ENCODE results near the gene PCCA. TPM values are rescaled to one million over a fixed set of nuclear protein-coding genes. Genes with fewer than 3 reads are reported as not detected.
A peak's percentile ranks its signal among the peaks of the same experiment; 100 is the strongest.

Gene PCCA
- polyA plus RNA-seq, 3 donors from 2014 or later, result 7.9 to 14.0 (median 11.4) TPM

DNA sequence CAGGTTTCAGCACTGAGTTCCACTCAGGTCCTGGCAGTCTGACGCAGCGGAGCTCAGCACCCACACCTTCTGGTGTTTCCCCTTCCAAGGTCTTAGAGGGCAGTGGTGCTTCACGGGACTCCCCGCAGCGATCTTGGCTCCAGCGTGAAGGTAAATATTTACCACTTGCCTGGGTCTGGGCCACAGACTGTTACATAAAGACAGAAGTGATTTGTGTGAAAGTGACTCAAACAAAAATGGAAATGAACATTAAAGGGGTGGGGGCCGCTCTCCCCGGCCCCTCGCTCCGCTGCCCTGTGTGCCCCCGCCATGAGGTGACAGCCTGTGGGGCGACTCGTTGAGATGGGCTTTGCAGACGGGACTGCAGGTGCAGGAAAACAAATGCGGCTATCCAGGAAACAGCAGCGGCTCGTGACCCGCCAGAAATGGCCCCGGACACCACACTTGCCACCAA is 444.7 kb downstream of the PCCA start:
- Mint-ChIP-seq H3K4me3 (no peak overlapping the region), H3K36me3 (peaks cover 23 to 31% (median 26%) of the 10 kb centered on the region in 3 donors), H3K4me1 (peaks cover under 1 to 2% of the 10 kb centered on the region in 2 donors), H3K27ac (no peak overlapping the region), H3K27me3 (ENCODE audit: low read depth in 3 of 3) (no peaks in the 10 kb centered on the region), H3K9me3 (no peaks in the 10 kb centered on the region)
- DNase-seq, result no peak

DNA sequence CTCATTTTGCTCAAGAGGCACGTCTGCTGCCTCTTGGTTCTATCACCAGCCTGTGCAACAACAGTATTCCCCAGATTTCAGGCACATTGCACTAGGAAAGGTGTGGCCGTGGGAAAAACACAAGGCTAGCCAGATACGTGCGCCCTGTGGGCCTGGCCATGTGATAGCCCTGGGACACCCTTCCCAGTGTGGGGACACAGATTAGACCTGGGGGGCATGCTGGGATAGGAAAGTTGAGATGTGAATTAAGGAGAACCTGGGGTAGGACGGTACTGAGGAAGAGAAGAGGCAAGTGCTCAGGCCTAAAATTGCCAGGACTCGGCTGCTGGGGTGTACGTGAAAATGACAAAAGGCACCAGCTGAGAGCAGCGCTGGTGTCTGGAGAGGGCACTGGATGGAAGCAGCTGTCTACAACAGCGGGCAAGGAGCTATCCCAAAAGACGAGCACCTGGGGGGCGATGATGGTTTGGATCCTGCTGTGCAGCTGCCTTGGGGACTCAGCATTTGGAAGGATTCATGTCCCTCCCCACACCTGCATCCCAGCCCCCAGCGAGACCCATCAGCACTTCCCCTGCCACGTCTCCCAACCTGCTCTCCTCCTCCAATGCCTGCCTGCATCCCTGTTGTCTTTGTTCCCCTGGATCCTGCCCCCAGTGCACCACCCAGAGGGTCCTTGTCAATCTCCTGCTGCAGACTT is 445.4 kb downstream of the PCCA start:
- H3K27me3 Mint-ChIP-seq (ENCODE audit: low read depth in 3 of 3), result no peaks in the 10 kb centered on the region
- peaks cover 21 to 31% (median 26%) of the 10 kb centered on the region in 3 donors for H3K36me3 Mint-ChIP-seq
- H3K4me3 Mint-ChIP-seq, result no peak overlapping the region
- no peak for DNase-seq
- H3K4me1 Mint-ChIP-seq, result peaks cover 2 to 5% of the 10 kb centered on the region in 2 donors
- no peaks in the 10 kb centered on the region for H3K9me3 Mint-ChIP-seq
- no peak overlapping the region for H3K27ac Mint-ChIP-seq

DNA sequence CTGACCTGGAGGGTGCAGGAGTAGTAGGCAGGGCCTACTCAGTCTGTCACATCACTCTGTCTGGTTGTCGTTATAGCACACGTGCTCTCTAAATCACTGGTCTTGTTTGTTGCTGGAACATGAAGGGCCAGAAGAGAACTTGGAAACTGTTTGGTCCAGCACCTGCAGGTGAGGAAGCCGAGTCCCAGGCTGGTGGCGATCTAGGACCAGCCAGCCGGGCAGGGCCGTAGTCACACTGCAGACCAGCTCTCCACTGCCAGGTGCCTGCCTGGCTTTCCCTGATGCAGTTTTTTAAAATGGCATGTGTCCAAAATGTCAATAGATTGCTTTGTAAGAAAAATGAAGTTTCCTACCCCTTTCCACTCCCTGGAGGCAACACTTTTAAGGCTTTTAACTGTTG is 446.0 kb downstream of the PCCA start:
- Mint-ChIP-seq H3K36me3 (peaks cover 22 to 31% (median 26%) of the 10 kb centered on the region in 3 donors), H3K27me3 (ENCODE audit: low read depth in 3 of 3) (no peaks in the 10 kb centered on the region), H3K9me3 (no peaks in the 10 kb centered on the region), H3K27ac (no peak overlapping the region), H3K4me1 (peaks cover 2 to 5% of the 10 kb centered on the region in 2 donors), H3K4me3 (no peak overlapping the region)
- no peak for DNase-seq

DNA sequence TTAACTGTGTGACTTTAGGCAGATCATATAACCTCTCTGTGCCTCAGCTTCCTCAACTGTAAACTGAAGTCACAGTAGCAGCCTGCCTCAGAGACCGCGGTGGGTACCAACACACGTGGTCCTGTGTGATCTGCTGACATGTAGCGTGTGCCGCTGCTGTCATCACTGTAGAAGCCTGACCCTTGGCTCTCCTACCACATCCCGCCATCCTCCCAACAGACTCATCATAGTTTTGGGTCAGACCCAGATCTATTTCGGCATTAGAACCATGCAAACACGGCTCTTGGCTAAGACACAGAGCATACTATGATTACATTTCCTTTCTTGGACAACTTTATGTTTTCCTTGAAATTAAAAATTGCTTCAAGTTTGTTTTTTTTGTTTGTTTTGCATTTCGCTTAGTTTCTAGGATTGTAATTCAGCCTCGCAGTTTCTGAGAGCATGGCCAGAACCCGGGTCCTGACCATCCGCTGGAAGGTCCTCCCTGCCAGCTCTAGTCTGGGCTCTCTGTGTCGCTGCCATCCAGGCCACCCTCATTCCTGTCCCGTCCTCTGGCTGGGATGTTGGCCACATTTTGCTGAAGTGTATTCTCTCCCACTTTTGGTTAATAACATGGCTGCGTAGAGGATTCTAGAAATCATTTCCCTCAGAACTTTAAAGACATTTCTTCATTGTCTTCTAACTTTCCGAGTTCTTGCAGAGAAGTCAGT is 446.7 kb downstream of the PCCA start:
- peaks cover 2 to 5% of the 10 kb centered on the region in 2 donors for H3K4me1 Mint-ChIP-seq
- no peak for DNase-seq
- H3K9me3 Mint-ChIP-seq, result no peaks in the 10 kb centered on the region
- H3K27ac Mint-ChIP-seq, result no peak overlapping the region
- no peak overlapping the region for H3K4me3 Mint-ChIP-seq
- no peaks in the 10 kb centered on the region for H3K27me3 Mint-ChIP-seq (ENCODE audit: low read depth in 3 of 3)
- peaks cover 20 to 28% (median 24%) of the 10 kb centered on the region in 3 donors for H3K36me3 Mint-ChIP-seq

DNA sequence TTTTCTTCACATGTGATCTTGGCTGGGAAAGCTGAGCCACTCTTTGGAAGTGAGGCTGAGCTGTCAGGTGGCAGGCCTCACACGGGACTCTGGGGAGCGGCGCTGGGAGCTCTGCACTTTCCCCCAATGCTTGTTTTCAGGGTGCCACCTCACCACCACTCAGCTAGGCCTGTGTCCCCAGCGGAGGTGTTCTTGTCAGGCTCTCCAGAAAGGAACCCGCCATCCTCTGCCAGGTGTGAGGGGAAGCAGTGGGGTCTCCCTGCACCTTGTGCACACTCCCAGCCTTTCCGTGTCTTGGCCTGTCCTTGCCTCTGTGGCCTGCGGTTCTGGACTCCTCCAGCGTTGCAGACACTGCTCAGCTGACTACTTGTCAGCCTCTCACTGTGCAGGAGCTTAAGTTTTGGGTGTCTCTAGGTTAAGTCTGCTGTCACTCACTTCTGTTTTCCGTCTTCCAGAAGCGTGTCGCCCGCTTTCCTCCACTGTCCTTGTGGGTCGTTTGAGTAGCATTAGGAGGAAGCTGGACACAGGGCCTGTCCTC is 447.8 kb downstream of the PCCA start:
- H3K4me1 Mint-ChIP-seq, result peaks cover 2 to 5% of the 10 kb centered on the region in 2 donors
- peaks cover 10 to 30% (median 16%) of the 10 kb centered on the region in 3 donors for H3K36me3 Mint-ChIP-seq
- no peak overlapping the region for H3K27ac Mint-ChIP-seq

DNA sequence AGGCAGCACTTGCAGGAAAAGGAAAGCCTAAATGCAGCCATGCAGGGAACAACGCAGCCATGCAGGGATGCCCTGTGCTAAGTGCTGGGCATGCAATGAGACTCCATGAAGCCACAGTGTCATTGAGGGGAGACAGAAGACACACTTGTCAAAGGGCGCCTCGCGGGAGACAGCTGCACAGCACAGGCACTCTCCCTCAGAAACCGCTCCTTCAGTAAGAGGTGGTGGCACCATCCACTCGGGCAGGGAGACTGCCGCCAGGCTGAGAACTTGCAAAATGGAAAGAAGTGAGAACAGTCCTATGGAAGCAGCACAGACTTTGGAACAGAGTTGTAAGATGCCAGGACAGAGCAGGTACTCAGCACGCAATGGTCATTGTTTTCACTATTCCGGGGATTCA is 448.6 kb downstream of the PCCA start:
- DNase-seq, result no peak
- Mint-ChIP-seq H3K4me1 (peaks cover 2 to 5% of the 10 kb centered on the region in 2 donors), H3K4me3 (no peak overlapping the region), H3K36me3 (peaks cover 9 to 28% (median 16%) of the 10 kb centered on the region in 3 donors), H3K27ac (no peak overlapping the region), H3K27me3 (ENCODE audit: low read depth in 3 of 3) (no peaks in the 10 kb centered on the region), H3K9me3 (no peaks in the 10 kb centered on the region)

More for the DNA sequence above, 447.8 kb downstream of the PCCA start:
- no peak for DNase-seq
- Mint-ChIP-seq H3K9me3 (no peaks in the 10 kb centered on the region), H3K27me3 (ENCODE audit: low read depth in 3 of 3) (no peaks in the 10 kb centered on the region), H3K4me3 (no peak overlapping the region)

DNA sequence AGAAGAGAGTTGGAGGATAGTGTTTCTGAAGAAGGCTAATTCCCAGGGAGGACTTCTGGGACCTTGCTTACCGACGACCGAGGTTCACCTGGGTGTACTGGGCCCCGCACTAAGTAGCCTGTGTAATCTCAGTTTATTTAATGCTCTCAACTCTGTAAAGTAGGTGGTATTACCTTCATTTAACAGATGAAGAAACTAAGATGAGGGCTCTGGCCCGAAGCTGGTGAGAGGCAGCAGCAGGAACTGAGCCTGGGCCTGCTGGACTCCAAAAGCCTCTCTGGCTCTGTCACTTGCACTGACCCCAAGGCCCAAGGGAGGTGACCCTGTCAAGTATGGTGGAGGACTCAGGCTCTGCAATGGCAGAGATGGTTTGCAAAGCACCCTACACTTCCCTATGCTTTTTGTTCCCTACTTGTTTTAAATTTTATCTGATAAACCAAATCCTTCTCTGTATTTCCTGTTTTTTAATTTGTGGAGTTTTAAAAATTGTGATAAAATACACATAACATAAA is 449.1 kb downstream of the PCCA start:
- Mint-ChIP-seq H3K4me3 (no peak overlapping the region), H3K27me3 (ENCODE audit: low read depth in 3 of 3) (no peaks in the 10 kb centered on the region), H3K27ac (no peak overlapping the region), H3K4me1 (peaks cover 5 to 11% of the 10 kb centered on the region in 2 donors), H3K36me3 (peaks cover 9 to 28% (median 16%) of the 10 kb centered on the region in 3 donors), H3K9me3 (no peaks in the 10 kb centered on the region)
- DNase-seq, result no peak

DNA sequence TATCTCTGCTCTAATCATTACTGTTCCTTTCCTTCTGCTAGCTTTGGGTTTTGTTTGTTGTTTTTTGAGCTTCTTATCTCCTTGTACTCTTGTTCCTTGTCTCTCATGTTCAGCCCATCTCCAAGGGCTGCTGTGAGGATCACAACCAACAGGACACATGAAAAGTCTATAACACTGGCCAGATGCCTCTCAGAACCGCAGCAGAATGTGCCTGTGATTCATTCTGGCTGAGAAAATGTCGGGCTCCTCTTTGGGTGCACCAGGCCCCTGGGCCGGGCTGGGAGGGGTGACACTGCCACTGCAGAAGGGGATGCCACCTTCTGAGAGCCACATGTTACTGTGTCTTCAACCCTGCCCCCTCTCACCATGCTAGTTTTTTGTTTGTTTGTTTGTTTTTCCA is 451.7 kb downstream of the PCCA start:
- peaks cover 5 to 12% of the 10 kb centered on the region in 2 donors for H3K4me1 Mint-ChIP-seq
- no peak overlapping the region for H3K4me3 Mint-ChIP-seq
- peaks cover 9 to 20% (median 16%) of the 10 kb centered on the region in 3 donors for H3K36me3 Mint-ChIP-seq
- H3K27me3 Mint-ChIP-seq (ENCODE audit: low read depth in 3 of 3), result no peaks in the 10 kb centered on the region
- DNase-seq, result no peak
- H3K27ac Mint-ChIP-seq, result no peak overlapping the region
- no peaks in the 10 kb centered on the region for H3K9me3 Mint-ChIP-seq

DNA sequence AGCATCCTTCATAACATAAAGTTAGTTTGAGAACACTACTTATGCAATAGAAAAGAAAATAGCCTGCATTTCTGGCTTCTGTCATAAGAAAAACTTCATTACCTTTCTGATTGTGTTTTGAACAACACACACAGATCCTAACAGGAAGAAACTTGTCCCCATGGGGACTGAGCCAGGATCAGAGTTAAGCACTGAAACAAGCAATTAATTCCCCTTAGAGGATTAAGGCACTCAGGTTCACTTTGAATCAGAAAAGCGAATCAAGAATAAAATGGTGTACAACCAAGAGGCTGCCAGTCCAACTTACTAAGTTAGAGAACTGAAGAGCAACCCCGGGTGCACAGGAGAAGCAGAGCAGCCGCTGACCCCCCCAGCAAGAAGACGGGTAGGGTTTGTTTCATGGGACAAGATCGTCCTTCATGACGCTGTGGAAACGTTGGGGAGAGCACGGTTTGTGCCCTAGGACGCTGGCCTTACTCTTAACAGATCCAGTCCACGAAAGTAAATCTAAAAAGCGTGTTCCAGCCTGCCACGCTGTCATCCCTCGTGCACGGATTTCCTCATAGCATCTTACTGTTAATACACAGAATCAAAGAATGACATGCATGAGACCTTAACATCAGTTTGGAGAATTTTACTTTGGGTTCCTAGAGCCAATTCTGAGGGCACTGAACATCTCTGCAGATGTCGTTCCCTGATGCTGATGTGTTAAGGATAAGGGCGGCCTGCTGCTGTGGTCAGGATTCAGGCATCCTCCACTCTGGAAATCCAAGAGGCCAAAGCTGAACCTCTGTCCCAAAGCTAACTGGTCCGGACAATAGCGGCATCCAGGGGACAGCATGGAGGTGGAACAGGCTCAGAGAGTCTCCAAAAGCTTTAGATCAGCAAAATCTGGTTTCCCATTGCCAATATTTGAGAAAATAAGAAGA is 453.3 kb downstream of the PCCA start:
- no peak for DNase-seq
- H3K27ac Mint-ChIP-seq, result no peak overlapping the region
- H3K9me3 Mint-ChIP-seq, result peaks cover 0 to 2% (median 0%) of the 10 kb centered on the region in 6 donors
- no peaks in the 10 kb centered on the region for H3K27me3 Mint-ChIP-seq (ENCODE audit: low read depth in 3 of 3)
- peaks cover 5 to 12% of the 10 kb centered on the region in 2 donors for H3K4me1 Mint-ChIP-seq
- H3K4me3 Mint-ChIP-seq, result no peak overlapping the region
- peaks cover 12 to 13% (median 13%) of the 10 kb centered on the region in 3 donors for H3K36me3 Mint-ChIP-seq

DNA sequence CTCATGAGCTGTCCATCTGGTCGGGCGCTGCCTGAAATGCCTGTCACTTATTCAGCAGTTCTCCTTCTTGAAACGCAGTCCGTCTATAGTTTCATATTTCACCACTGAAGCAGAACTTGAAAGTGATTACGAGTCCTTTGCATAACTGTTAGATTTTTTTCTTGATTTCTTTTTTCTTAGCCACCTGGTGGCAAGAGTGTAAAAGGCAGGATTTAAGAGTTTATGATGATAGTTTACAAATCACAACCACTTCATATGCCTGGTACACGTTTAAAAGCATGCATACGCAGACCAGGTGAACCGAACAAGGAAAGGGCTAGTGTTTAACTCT is 453.9 kb downstream of the PCCA start:
- DNase-seq, result peak in 2 of 3 donors; percentile 12 to 23
- Mint-ChIP-seq H3K9me3 (peaks cover 0 to 2% (median 0%) of the 10 kb centered on the region in 6 donors), H3K4me1 (peaks cover 3 to 12% of the 10 kb centered on the region in 2 donors), H3K36me3 (peaks cover 7 to 12% (median 8%) of the 10 kb centered on the region in 3 donors), H3K4me3 (peak overlapping the region in 1 of 5 donors; percentile 38), H3K27ac (no peak overlapping the region), H3K27me3 (ENCODE audit: low read depth in 3 of 3) (no peaks in the 10 kb centered on the region)

DNA sequence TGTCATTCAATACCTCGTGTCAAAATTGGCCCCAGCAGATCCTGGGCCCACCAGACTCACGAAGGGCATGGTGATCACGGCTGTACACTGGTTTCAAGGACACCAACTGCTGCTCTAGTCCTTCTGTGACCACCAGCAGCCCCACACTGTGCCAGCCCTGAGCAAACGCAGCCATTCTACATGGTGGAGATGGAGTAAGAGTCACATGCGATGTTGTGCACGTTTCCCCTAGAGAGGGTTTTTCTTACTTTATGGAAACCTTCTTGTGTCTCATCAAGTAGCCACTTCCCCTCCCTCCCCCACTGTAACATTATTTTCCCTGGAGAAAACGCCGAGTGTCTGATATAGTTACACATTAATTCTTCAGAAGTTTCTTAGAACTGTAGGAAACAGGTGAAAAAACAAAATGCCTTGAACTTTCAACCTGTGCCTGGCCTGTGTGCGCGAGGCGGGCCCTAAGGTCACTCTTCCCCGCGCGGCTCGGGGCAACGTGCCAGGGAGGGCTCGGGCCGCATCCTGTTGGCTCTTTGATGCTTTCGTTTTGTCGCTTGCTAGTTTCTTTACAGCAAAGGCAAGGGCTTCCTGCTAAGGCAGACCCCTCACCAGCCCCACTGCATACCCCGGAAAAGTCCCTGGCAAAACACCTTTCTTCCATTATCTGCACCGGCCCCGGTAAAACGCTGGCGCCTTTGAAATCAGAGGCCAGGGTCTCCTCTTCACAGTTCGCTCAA is 455.1 kb downstream of the PCCA start:
- no peaks in the 10 kb centered on the region for H3K27me3 Mint-ChIP-seq (ENCODE audit: low read depth in 3 of 3)
- no peak for DNase-seq
- peaks cover 0 to 2% (median 0%) of the 10 kb centered on the region in 6 donors for H3K9me3 Mint-ChIP-seq
- peak overlapping the region in 1 of 5 donors; percentile 24 for H3K4me3 Mint-ChIP-seq
- peaks cover 3 to 12% of the 10 kb centered on the region in 2 donors for H3K4me1 Mint-ChIP-seq
- peaks cover 7 to 12% (median 8%) of the 10 kb centered on the region in 3 donors for H3K36me3 Mint-ChIP-seq
- H3K27ac Mint-ChIP-seq, result no peak overlapping the region

DNA sequence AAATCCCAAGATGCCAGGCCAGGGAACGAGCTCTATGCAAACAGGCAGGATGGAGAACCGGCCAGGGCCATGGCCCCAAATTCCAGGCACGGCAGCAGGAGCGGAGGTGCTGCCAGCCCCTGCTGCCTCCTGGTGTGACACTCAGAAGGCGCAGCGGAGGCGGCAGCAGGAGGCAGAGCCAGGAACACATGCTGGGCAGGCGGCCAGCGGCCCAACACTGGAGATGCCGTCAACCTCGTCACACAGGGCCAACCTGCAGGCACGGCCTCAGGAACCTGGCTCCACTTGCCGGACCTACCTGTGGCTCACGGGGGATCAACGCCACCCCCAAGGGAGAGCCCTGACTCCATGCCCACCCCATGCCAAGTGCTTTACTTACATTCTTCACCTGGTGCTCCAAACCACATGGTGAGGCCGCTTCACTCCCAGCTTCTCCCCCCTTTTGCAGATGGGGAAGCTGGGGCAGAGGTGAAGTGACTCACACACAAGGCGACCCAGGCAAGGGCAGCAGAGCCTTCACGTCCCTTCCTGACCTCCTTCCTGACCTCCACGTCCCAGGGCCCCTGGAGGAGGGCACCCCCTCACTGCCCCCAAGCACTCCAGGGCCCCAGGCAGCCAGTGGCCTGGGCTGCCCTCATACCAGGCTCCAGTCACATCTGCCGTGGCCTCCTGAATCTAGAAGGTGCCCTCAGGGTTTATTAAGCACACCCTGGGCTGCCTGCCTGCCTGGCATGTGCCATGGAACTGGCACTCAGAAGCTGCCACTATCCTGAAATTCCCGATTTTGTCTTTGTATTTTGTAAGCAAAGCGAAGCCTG is 456.2 kb downstream of the PCCA start:
- no peak overlapping the region for H3K27ac Mint-ChIP-seq
- no peak for DNase-seq
- H3K27me3 Mint-ChIP-seq (ENCODE audit: low read depth in 3 of 3), result no peaks in the 10 kb centered on the region
- peaks cover 0 to 2% (median 0%) of the 10 kb centered on the region in 6 donors for H3K9me3 Mint-ChIP-seq
- peaks cover 3 to 12% of the 10 kb centered on the region in 2 donors for H3K4me1 Mint-ChIP-seq
- peaks cover 3 to 8% (median 6%) of the 10 kb centered on the region in 3 donors for H3K36me3 Mint-ChIP-seq
- no peak overlapping the region for H3K4me3 Mint-ChIP-seq
